Gastrocnemius medialis (tissue), 4 donors: ENCODE data around the gene PSD.

Experiments
- POLR2A ChIP-seq, 2 donors: fragments of 450-650 bp; IDR thresholded peaks; one replicate each; pipeline ENCODE4 v1.6.1; 2017; ENCODE audit warnings: antibody characterized with exemption in 2 of 2, mild to moderate bottlenecking in 2 of 2, moderate library complexity in 2 of 2
- TF ChIP-seq, protein P1 (sequence below), 5 experiments: fragments of 450-650 bp in 3 of 5; fragments of 200-600 bp in 2 of 5; sonication (generic) in 2 of 5; IDR thresholded peaks in 4 of 5; conservative IDR thresholded peaks in 1 of 5; 1 replicate in 4 of 5; 2 replicates in 1 of 5; pipeline ENCODE4 v1.5.1; 2016 to 2019; ENCODE audit warnings: antibody characterized with exemption in 5 of 5, mild to moderate bottlenecking in 3 of 5, moderate library complexity in 3 of 5

GRCh38 chr10:102416283-102416682, 2.3 kb downstream of the PSD start:
- TF ChIP-seq, protein P1, sequence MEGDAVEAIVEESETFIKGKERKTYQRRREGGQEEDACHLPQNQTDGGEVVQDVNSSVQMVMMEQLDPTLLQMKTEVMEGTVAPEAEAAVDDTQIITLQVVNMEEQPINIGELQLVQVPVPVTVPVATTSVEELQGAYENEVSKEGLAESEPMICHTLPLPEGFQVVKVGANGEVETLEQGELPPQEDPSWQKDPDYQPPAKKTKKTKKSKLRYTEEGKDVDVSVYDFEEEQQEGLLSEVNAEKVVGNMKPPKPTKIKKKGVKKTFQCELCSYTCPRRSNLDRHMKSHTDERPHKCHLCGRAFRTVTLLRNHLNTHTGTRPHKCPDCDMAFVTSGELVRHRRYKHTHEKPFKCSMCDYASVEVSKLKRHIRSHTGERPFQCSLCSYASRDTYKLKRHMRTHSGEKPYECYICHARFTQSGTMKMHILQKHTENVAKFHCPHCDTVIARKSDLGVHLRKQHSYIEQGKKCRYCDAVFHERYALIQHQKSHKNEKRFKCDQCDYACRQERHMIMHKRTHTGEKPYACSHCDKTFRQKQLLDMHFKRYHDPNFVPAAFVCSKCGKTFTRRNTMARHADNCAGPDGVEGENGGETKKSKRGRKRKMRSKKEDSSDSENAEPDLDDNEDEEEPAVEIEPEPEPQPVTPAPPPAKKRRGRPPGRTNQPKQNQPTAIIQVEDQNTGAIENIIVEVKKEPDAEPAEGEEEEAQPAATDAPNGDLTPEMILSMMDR (IDR thresholded peaks at IDR 0.05 in 4 of 5, conservative IDR thresholded peaks at IDR 0.05 in 1 of 5): no peak
- TF ChIP-seq POLR2A (IDR thresholded peaks at IDR 0.05): no peak
